Adrenal gland (tissue), 12 donors: ENCODE measurements around the gene LSM12. TPM values are rescaled to one million over a fixed set of nuclear protein-coding genes. Genes with fewer than 3 reads are reported as not detected.

Experiments used
- DNase-seq, 7 donors: peaks; one replicate each; pipeline ENCODE4 v3.0.0-alpha.2; 2019 to 2020
- H3K27ac ChIP-seq, 5 donors: fragments of 200-600 bp; sonication (generic) in 4 of 5; 1 replicate in 3 of 5; 2 replicates in 2 of 5; pipeline versions ENCODE4 v1.5.1 to v1.8.0; 2016 to 2020; ENCODE audit warnings: mild to moderate bottlenecking in 1 of 5
- H3K27me3 ChIP-seq: fragments of 200-600 bp; 2 replicates; pipeline ENCODE4 v1.8.0; 2021
- H3K36me3 ChIP-seq, 2 donors: fragments of 200-600 bp; replicated peaks in 1 of 2; 1 replicate in 1 of 2; 2 replicates in 1 of 2; pipeline versions ENCODE4 v1.5.1 to v1.8.0; 2018 to 2022
- H3K4me1 ChIP-seq, 2 donors: fragments of 200-600 bp; replicated peaks in 1 of 2; 1 replicate in 1 of 2; 2 replicates in 1 of 2; pipeline versions ENCODE4 v1.5.1 to v1.8.0; 2018 to 2021
- H3K4me3 ChIP-seq, 4 donors: fragments of 200-600 bp; sonication (generic) in 3 of 4; one replicate each; pipeline ENCODE4 v1.5.1; 2016 to 2018
- H3K9me3 ChIP-seq, 3 donors: fragments of 200-600 bp; sonication (generic) in 1 of 3; replicated peaks in 1 of 3; 1 replicate in 2 of 3; 2 replicates in 1 of 3; pipeline versions ENCODE4 v1.5.1 to v1.8.0; 2016 to 2021
- CTCF ChIP-seq, 6 experiments: fragments of 450-650 bp in 4 of 6; fragments of 200-600 bp in 2 of 6; sonication (generic) in 1 of 6; IDR thresholded peaks; 1 replicate in 5 of 6; 2 replicates in 1 of 6; pipeline versions ENCODE4 v1.5.1 to v1.8.0; 2016 to 2021; ENCODE audit warnings: antibody characterized with exemption in 6 of 6, mild to moderate bottlenecking in 2 of 6, moderate library complexity in 1 of 6
- POLR2A ChIP-seq, 2 donors: fragments of 450-650 bp; IDR thresholded peaks; one replicate each; pipeline ENCODE4 v1.6.1; 2017; ENCODE audit warnings: antibody characterized with exemption in 2 of 2, mild to moderate bottlenecking in 2 of 2, moderate library complexity in 1 of 2
- WGBS, 4 donors: extraction: QIAGEN DNeasy Blood & Tissue Kit in 2 of 4; methylation state at CpG; one replicate each; pipeline versions ENCODE4 v1.1.5 to v1.1.7; 2013 to 2017; 5-methylcytosine and 5-hydroxymethylcytosine counted together
- intact Hi-C, 2 donors: fragments of 100-400 bp; cut with DNase I; formaldehyde crosslinking; loops; one replicate each; pipeline versions ENCODE4 v1.14.1 to v1.15.0; 2022 to 2023
- polyA plus RNA-seq, 3 donors: library from polyadenylated mRNA; stranded (reverse); fragments of 200-250 nt in 2 of 3; fragments of 350-450 nt in 1 of 3; fragmentation: Illumina TruSeq in 1 of 3; extraction: RNeasy Lipid Tissue Mini Kit (QIAGEN cat#74804) in 1 of 3; gene quantifications; one replicate each; pipeline ENCODE4 v1.2.3, GENCODE V29; 2013 to 2014
- total RNA-seq, 9 donors: library from RNA; depleted of rRNA in 4 of 9; stranded (reverse); fragments of >200 nt in 4 of 9; fragments of 120-200 nt in 1 of 9; fragmentation: NEBNext Ultra II Directional in 1 of 9; extraction: Animal tissue kit (Norgen Biotek cat#: 25700) in 1 of 9; gene quantifications; one replicate each; pipeline versions ENCODE4 v1.1.0 to v1.2.4, GENCODE V29; 2013 to 2023
- donor health status: healthy with polysubstance abuse.
- donor health status: Bipolar disorder and iron deficiency.
- donor health status: DM: yes; HTN: yes; CAD: no.
- donor health status: DM: no; HTN: no; CAD: no.
- donor health status: DM: no; HTN: no; CAD: no.
- donor health status: DM: yes; HTN: yes; CAD: no.

The LSM12 gene
- total and polyA plus RNA-seq, 12 donors = 19.8 to 54.7 (median 37.3) TPM

DNA sequence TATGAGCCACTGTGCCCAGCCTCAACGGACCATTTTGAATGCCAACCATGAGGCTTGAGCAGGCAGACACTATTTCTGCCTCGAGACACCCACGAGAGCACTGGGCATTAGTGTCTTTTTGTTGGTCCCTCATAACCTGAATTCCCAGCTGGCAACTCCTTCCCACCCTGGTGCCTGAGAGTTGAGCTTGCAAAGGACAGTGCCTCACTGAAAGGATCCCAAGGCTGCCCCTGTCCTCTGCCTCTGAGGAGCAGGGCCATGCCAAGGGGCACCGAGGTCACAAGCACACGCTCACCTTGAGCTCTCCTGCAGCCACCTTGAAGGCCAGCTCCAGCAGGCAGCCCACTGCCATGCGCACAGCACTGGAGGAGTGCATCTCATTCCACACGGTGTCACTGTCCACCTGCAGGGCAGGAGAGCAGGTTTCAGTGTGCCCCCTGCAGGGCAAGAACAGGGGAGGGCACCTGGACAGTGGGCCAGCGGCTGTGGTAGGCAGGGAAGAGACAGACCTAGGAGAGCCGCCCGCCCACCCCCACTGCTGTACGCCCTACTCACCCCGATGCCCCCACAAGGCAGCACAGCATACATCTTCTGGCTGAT, 16.9 kb upstream of the LSM12 start:
- intact Hi-C loops = loop anchor here in 1 of 2 donors (5.0 kb wide), 1 partner anchor 34 kb away; no protein-coding TSS in a partner anchor
- H3K4me1 ChIP-seq = peaks cover 4 to 8% of the 10 kb centered on the region in 2 donors
- H3K9me3 ChIP-seq = no peaks in the 10 kb centered on the region
- H3K27ac ChIP-seq = no peak overlapping the region
- H3K36me3 ChIP-seq = peaks cover 0 to 88% of the 10 kb centered on the region in 2 donors
- DNase-seq = peak in 1 of 7 donors; percentile 24
- no peaks in the 10 kb centered on the region for H3K27me3 ChIP-seq
- TF ChIP-seq POLR2A (IDR thresholded peaks at IDR 0.05) = no peak
- TF ChIP-seq CTCF (IDR thresholded peaks at IDR 0.05) = peak in 3 of 6 experiments; percentile 11 to 39 (median 19)
- 67 to 75% (median 72%) methylated on average over 3 to 12 of the region's 12 CpGs for WGBS, 4 donors
- no peak overlapping the region for H3K4me3 ChIP-seq

GRCh38 chr17:44082256-44082927, 15.9 kb upstream of the LSM12 start:
- 83 to 87% (median 84%) methylated on average over 17 to 21 of the region's 21 CpGs for WGBS, 4 donors
- Histone ChIP-seq H3K27me3 (no peaks in the 10 kb centered on the region), H3K27ac (no peak overlapping the region), H3K4me1 (peaks cover 4 to 5% of the 10 kb centered on the region in 2 donors), H3K36me3 (peaks cover 0 to 88% of the 10 kb centered on the region in 2 donors), H3K4me3 (no peak overlapping the region), H3K9me3 (no peaks in the 10 kb centered on the region)
- TF ChIP-seq CTCF (IDR thresholded peaks at IDR 0.05) (no peak), POLR2A (IDR thresholded peaks at IDR 0.05) (no peak)
- intact Hi-C loops = loop anchor here in 1 of 2 donors (5.0 kb wide), 1 partner anchor 35 kb away; no protein-coding TSS in a partner anchor
- DNase-seq = no peak

GRCh38 chr17:44081681-44082080, 15.2 kb upstream of the LSM12 start:
- intact Hi-C loops = loop anchor here in 1 of 2 donors (5.0 kb wide), 1 partner anchor 36 kb away; no protein-coding TSS in a partner anchor
- Histone ChIP-seq H3K4me1 (no peaks in the 10 kb centered on the region), H3K27me3 (no peaks in the 10 kb centered on the region), H3K4me3 (no peak overlapping the region), H3K27ac (no peak overlapping the region), H3K9me3 (no peaks in the 10 kb centered on the region), H3K36me3 (peaks cover 0 to 96% of the 10 kb centered on the region in 2 donors)
- DNase-seq = no peak
- TF ChIP-seq POLR2A (IDR thresholded peaks at IDR 0.05) = no peak
- no peak for TF ChIP-seq CTCF (IDR thresholded peaks at IDR 0.05)
- WGBS, 4 donors = 93 to 97% (median 95%) methylated on average over 2 to 3 of the region's 3 CpGs
